Transverse colon (tissue), 4 donors: ENCODE measurements around the gene PTPRN2. TPM values are rescaled to one million over a fixed set of nuclear protein-coding genes. Genes with fewer than 3 reads are reported as not detected.

Experiments
- DNase-seq: peaks from one replicate; pipeline ENCODE4 v3.0.0-alpha.2; 2019
- H3K27ac ChIP-seq, 4 donors: fragments of 200-600 bp; sonication (generic); 2 replicates each; pipeline ENCODE4 v1.5.1; 2016 to 2018; ENCODE audit warnings: inconsistent platforms in 4 of 4
- H3K27me3 ChIP-seq: fragments of 200-600 bp; sonication (generic); 2 replicates; pipeline ENCODE4 v1.5.1; 2017; ENCODE audit warnings: inconsistent platforms
- H3K36me3 ChIP-seq, 4 donors: fragments of 200-600 bp; sonication (generic); 2 replicates each; pipeline ENCODE4 v1.5.1; 2017 to 2019; ENCODE audit warnings: inconsistent platforms in 4 of 4
- H3K4me1 ChIP-seq, 4 donors: fragments of 200-600 bp; sonication (generic); 2 replicates each; pipeline ENCODE4 v1.5.1; 2017 to 2020; ENCODE audit warnings: inconsistent platforms in 4 of 4
- H3K4me3 ChIP-seq, 4 donors: fragments of 200-600 bp; sonication (generic); 1 replicate in 1 of 4; 2 replicates in 3 of 4; pipeline versions ENCODE4 v1.5.1 to v1.6.1; 2017 to 2019; ENCODE audit warnings: inconsistent platforms in 4 of 4
- H3K9me3 ChIP-seq, 2 donors: fragments of 200-600 bp; sonication (generic); 2 replicates each; pipeline ENCODE4 v1.5.1; 2017 to 2019; ENCODE audit warnings: inconsistent platforms in 2 of 2
- CTCF ChIP-seq, 5 experiments: fragments of 200-600 bp in 3 of 5; fragments of 450-650 bp in 2 of 5; sonication (generic) in 3 of 5; IDR thresholded peaks; 1 replicate in 2 of 5; 2 replicates in 3 of 5; pipeline ENCODE4 v1.5.1; 2016 to 2017; ENCODE audit warnings: antibody characterized with exemption in 5 of 5, inconsistent platforms in 3 of 5, mild to moderate bottlenecking in 2 of 5, moderate library complexity in 1 of 5
- EP300 ChIP-seq: sonication (generic); formaldehyde crosslinking; IDR thresholded peaks from one replicate; pipeline ENCODE4 v1.6.1; 2017; ENCODE audit warnings: antibody characterized with exemption, low read depth
- POLR2A ChIP-seq: fragments of 450-650 bp; IDR thresholded peaks from one replicate; pipeline ENCODE4 v1.6.1; 2016; ENCODE audit warnings: antibody characterized with exemption, mild to moderate bottlenecking, moderate library complexity
- POLR2AphosphoS5 ChIP-seq, 3 donors: sonication (generic); formaldehyde crosslinking; IDR thresholded peaks; one replicate each; pipeline ENCODE4 v1.6.1; 2016; ENCODE audit warnings: antibody characterized with exemption in 3 of 3
- WGBS, 2 donors: methylation state at CpG; one replicate each; pipeline ENCODE4 v1.1.5; 2018; ENCODE audit warnings: low coverage in 1 of 2; 5-methylcytosine and 5-hydroxymethylcytosine counted together
- in situ Hi-C, 4 donors: fragments of 200-750 bp; cut with MboI; loops; one replicate each; pipeline versions ENCODE4 v1.15.0 to v1.15.1; 2017; ENCODE audit warnings: low sequenced_read_pairs in 3 of 4, low pct_ligation_motif_present in 1 of 4, low pct_unique_long_range_greater_than_20kb in 1 of 4
- intact Hi-C: fragments of 100-400 bp; cut with DNase I; formaldehyde crosslinking; loops from one replicate; pipeline ENCODE4 v1.15.1; 2023; ENCODE audit warnings: low total_unique reads
- total RNA-seq, 4 donors: library from RNA; depleted of rRNA; stranded (reverse); fragments of >200 nt; gene quantifications; one replicate each; pipeline ENCODE4 v1.1.0, GENCODE V29; 2016

PTPRN2 gene
- total RNA-seq, 4 donors from 2014 or later, result 15.4 to 31.1 (median 21.8) TPM

- no peak for DNase-seq
- no peak for TF ChIP-seq POLR2AphosphoS5 (IDR thresholded peaks at IDR 0.05)
- WGBS, 2 donors, result 87 to 93% methylated on average over 3 to 15 of the region's 16 CpGs
Observed at GRCh38 chr7:158112571-158113320, 474.9 kb downstream of the PTPRN2 start.

GRCh38 chr7:158111906-158112570 is 475.6 kb downstream of the PTPRN2 start:
- no peaks in the 10 kb centered on the region for H3K4me1 ChIP-seq
- no peak for DNase-seq
- no peak overlapping the region for H3K27ac ChIP-seq
- no peaks in the 10 kb centered on the region for H3K36me3 ChIP-seq
- WGBS, 2 donors, result 87 to 92% methylated on average over 6 to 15 of the region's 15 CpGs
- intact Hi-C loops, result no loop called here
- no peak overlapping the region for H3K4me3 ChIP-seq
- in situ Hi-C loops, result no loop called here
- no peak for TF ChIP-seq POLR2AphosphoS5 (IDR thresholded peaks at IDR 0.05)
- TF ChIP-seq POLR2A, result no peak
- no peak for TF ChIP-seq CTCF (IDR thresholded peaks at IDR 0.05)
- no peak for TF ChIP-seq EP300
- H3K27me3 ChIP-seq, result no peaks in the 10 kb centered on the region
- peaks cover 0 to 4% of the 10 kb centered on the region in 2 donors for H3K9me3 ChIP-seq

More at GRCh38 chr7:158112571-158113320, 474.9 kb downstream of the PTPRN2 start:
- intact Hi-C loops, result no loop called here
- H3K4me3 ChIP-seq, result no peak overlapping the region
- H3K27ac ChIP-seq, result no peak overlapping the region
- H3K36me3 ChIP-seq, result no peaks in the 10 kb centered on the region
- in situ Hi-C loops, result no loop called here
- H3K4me1 ChIP-seq, result no peaks in the 10 kb centered on the region
- H3K27me3 ChIP-seq, result no peaks in the 10 kb centered on the region
- peaks cover 7 to 11% of the 10 kb centered on the region in 2 donors for H3K9me3 ChIP-seq

GRCh38 chr7:158111049-158111751 is 476.4 kb downstream of the PTPRN2 start:
- H3K9me3 ChIP-seq, result no peaks in the 10 kb centered on the region
- no peak for TF ChIP-seq CTCF (IDR thresholded peaks at IDR 0.05)
- no peak for TF ChIP-seq EP300
- no peak for TF ChIP-seq POLR2AphosphoS5 (IDR thresholded peaks at IDR 0.05)
- no peak for TF ChIP-seq POLR2A
- no peak overlapping the region for H3K27ac ChIP-seq
- H3K27me3 ChIP-seq, result no peaks in the 10 kb centered on the region
- 80 to 82% methylated on average over 4 to 16 of the region's 16 CpGs for WGBS, 2 donors
- H3K4me1 ChIP-seq, result no peaks in the 10 kb centered on the region
- DNase-seq, result no peak
- H3K4me3 ChIP-seq, result no peak overlapping the region
- intact Hi-C loops (no loop called here), in situ Hi-C loops (no loop called here)
- H3K36me3 ChIP-seq, result no peaks in the 10 kb centered on the region

GRCh38 chr7:158110661-158111048 is 477.0 kb downstream of the PTPRN2 start:
- H3K9me3 ChIP-seq, result no peaks in the 10 kb centered on the region

More at GRCh38 chr7:158110661-158111048, 477.0 kb downstream of the PTPRN2 start:
- intact Hi-C loops (no loop called here), in situ Hi-C loops (no loop called here)
- Histone ChIP-seq H3K27ac (no peak overlapping the region), H3K4me3 (no peak overlapping the region), H3K27me3 (no peaks in the 10 kb centered on the region), H3K4me1 (no peaks in the 10 kb centered on the region), H3K36me3 (no peaks in the 10 kb centered on the region)
- DNase-seq, result no peak
- WGBS, 2 donors, result 87% methylated on average over 11 of the region's 14 CpGs; no CpG with 5 or more reads in 1 of the 2 donors
- TF ChIP-seq POLR2AphosphoS5 (IDR thresholded peaks at IDR 0.05) (no peak), POLR2A (no peak), EP300 (no peak), CTCF (IDR thresholded peaks at IDR 0.05) (no peak)
